ENCODE data around the gene DNAH10. TPM values are rescaled to one million over a fixed set of nuclear protein-coding genes. Genes with fewer than 3 reads are reported as not detected.
"Not testable (repeated sequence)": the region's sequence is repeated elsewhere in the genome, so short reads cannot be mapped to it uniquely, and the experiment has no call there.

Gene DNAH10
- total and polyA plus RNA-seq, 10 of the 15 experiments (the other 5 are each of a cell fraction or from before 2014, with no cell fraction given) = 0.01 to 0.32 (median 0.06) TPM

- H3K4me1 ChIP-seq (ENCODE audit: control insufficient read depth, insufficient read depth, low read length); BruUV-seq (replicated peaks); H3K27ac ChIP-seq (ENCODE audit: control insufficient read depth, insufficient read depth); H3K4me3 ChIP-seq; H3K36me3 ChIP-seq (ENCODE audit: control insufficient read depth in 2 of 2, insufficient read depth in 2 of 2, low read length in 1 of 2); H3K4me2 ChIP-seq (ENCODE audit: control insufficient read depth, insufficient read depth); intact Hi-C loops (cut with micrococcal nuclease; ENCODE audit: unreplicated experiment); H3K79me2 ChIP-seq (ENCODE audit: control insufficient read depth, insufficient read depth, low read length); FAIRE-seq; RAD21 ChIA-PET (ENCODE audit: unreplicated experiment); ATAC-seq; CTCF ChIA-PET; DNase-seq (ENCODE audit: low read depth, low spot score); H4K20me1 ChIP-seq (ENCODE audit: control insufficient read depth, insufficient read depth); H3K9me3 ChIP-seq (replicated peaks; ENCODE audit: control insufficient read depth, insufficient read depth, low read length); in situ Hi-C loops (cut with MboI); H3K9ac ChIP-seq (ENCODE audit: control insufficient read depth, insufficient read depth, low read length); H3K27me3 ChIP-seq (replicated peaks in 1 of 2; ENCODE audit: control insufficient read depth in 2 of 2, insufficient read depth in 2 of 2, low read length in 1 of 2); H2AFZ ChIP-seq (ENCODE audit: control insufficient read depth, low read depth, low read length); POLR2A ChIA-PET: not testable (repeated sequence)
- SMC1A ChIA-PET (ENCODE audit: uncharacterized antibody, unreplicated experiment) = interaction anchor here (0.5 to 1.0 kb wide), 2 partner anchors 40 to 41 kb away, joined by 3 read pairs; no protein-coding TSS in a partner anchor
- 70% methylated on average over 26 of the region's 35 CpGs for WGBS (ENCODE audit: insufficient coverage, insufficient replicate concordance, low lambda C conversion rate, missing lambda C conversion rate)
Measured at GRCh38 chr12:123946516-123947505, 184.7 kb downstream of the DNAH10 start.

DNA sequence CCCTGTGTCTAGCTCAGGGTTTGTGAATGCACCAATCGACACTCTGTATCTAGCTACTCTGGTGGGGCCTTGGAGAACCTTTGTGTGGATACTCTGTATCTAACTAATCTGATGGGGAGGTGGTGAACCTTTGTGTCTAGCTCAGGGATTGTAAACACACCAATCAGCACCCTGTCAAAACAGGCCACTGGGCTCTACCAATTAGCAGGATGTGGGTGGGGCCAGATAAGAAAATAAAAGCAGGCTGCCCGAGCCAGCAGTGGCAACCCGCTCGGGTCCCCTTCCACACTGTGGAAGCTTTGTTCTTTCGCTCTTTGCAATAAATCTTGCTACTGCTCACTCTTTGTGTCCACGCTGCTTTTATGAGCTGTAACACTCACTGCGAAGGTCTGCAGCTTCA is 185.4 kb downstream of the DNAH10 start:
- H4K20me1 ChIP-seq (ENCODE audit: control insufficient read depth, insufficient read depth); H3K79me2 ChIP-seq (ENCODE audit: control insufficient read depth, insufficient read depth, low read length); H3K4me3 ChIP-seq; CTCF ChIA-PET; FAIRE-seq; BruUV-seq (replicated peaks); H2AFZ ChIP-seq (ENCODE audit: control insufficient read depth, low read depth, low read length); ATAC-seq; H3K4me2 ChIP-seq (ENCODE audit: control insufficient read depth, insufficient read depth); H3K27ac ChIP-seq (ENCODE audit: control insufficient read depth, insufficient read depth); intact Hi-C loops (cut with micrococcal nuclease; ENCODE audit: unreplicated experiment); RAD21 ChIA-PET (ENCODE audit: unreplicated experiment); H3K9me3 ChIP-seq (replicated peaks; ENCODE audit: control insufficient read depth, insufficient read depth, low read length); H3K4me1 ChIP-seq (ENCODE audit: control insufficient read depth, insufficient read depth, low read length); H3K27me3 ChIP-seq (replicated peaks in 1 of 2; ENCODE audit: control insufficient read depth in 2 of 2, insufficient read depth in 2 of 2, low read length in 1 of 2); H3K9ac ChIP-seq (ENCODE audit: control insufficient read depth, insufficient read depth, low read length); in situ Hi-C loops (cut with MboI); H3K36me3 ChIP-seq (ENCODE audit: control insufficient read depth in 2 of 2, insufficient read depth in 2 of 2, low read length in 1 of 2); DNase-seq (ENCODE audit: low read depth, low spot score); POLR2A ChIA-PET: not testable (repeated sequence)
- 73% methylated on average over 7 of the region's 7 CpGs for WGBS (ENCODE audit: insufficient coverage, insufficient replicate concordance, low lambda C conversion rate, missing lambda C conversion rate)
- SMC1A ChIA-PET (ENCODE audit: uncharacterized antibody, unreplicated experiment) = interaction anchor here (1.0 kb wide), 1 partner anchor 42 kb away, joined by 3 read pairs; no protein-coding TSS in a partner anchor
